SK-N-MC (cell line): ENCODE results near the gene CEP250.

Experiments used
- DNase-seq: peaks from one replicate; pipeline ENCODE4 v3.0.0-alpha.2; 2011; ENCODE audit warnings: low read depth, low spot score
- H3K27ac ChIP-seq: fragments of 200-600 bp; sonication (generic); 2 replicates; pipeline ENCODE4 v1.5.1; 2016; ENCODE audit warnings: mixed run types
- H3K36me3 ChIP-seq: fragments of 200-600 bp; sonication (generic); 2 replicates; pipeline ENCODE4 v1.6.1; 2017; ENCODE audit warnings: antibody characterized with exemption, low read length, mixed read lengths; ENCODE audit not compliant: insufficient read depth
- H3K4me3 ChIP-seq: fragments of 200-600 bp; sonication (generic); 2 replicates; pipeline ENCODE4 v1.5.1; 2016
- H3K9ac ChIP-seq: fragments of 200-600 bp; sonication (generic); 2 replicates; pipeline ENCODE4 v1.8.0; 2017; ENCODE audit warnings: mixed run types, mixed read lengths; ENCODE audit not compliant: insufficient read length
- H3K9me3 ChIP-seq: fragments of 200-600 bp; sonication (generic); 2 replicates; pipeline ENCODE4 v1.6.1; 2017; ENCODE audit warnings: low read depth, mild to moderate bottlenecking, antibody characterized with exemption, low read length, moderate library complexity, mixed read lengths
- EZH2 ChIP-seq: fragments of 200-600 bp; sonication (generic); IDR thresholded peaks from one replicate; pipeline ENCODE4 v1.6.1; 2017; ENCODE audit warnings: antibody characterized with exemption
- FOXP2 ChIP-seq: optimal IDR thresholded peaks from 2 replicates; pipeline ENCODE3; 2011; ENCODE audit warnings: mild to moderate bottlenecking, moderate library complexity; ENCODE audit not compliant: insufficient read depth; ENCODE audit errors: extremely low read length, control extremely low read depth
- POLR2AphosphoS5 ChIP-seq: IDR thresholded peaks from 2 replicates; pipeline ENCODE4 v1.6.1; 2012; ENCODE audit warnings: mild to moderate bottlenecking, low read depth, low read length, borderline replicate concordance

The CEP250 gene

GRCh38 chr20:35433337-35433736, 22.1 kb upstream of the CEP250 start:
- no peak for DNase-seq
- Histone ChIP-seq H3K9me3 (no peaks in the 10 kb centered on the region), H3K4me3 (no peak overlapping the region), H3K9ac (no peak overlapping the region), H3K27ac (no peak overlapping the region), H3K36me3 (no peaks in the 10 kb centered on the region)
- no peak for TF ChIP-seq EZH2
- TF ChIP-seq POLR2AphosphoS5: no peak
- TF ChIP-seq FOXP2: no peak

DNA sequence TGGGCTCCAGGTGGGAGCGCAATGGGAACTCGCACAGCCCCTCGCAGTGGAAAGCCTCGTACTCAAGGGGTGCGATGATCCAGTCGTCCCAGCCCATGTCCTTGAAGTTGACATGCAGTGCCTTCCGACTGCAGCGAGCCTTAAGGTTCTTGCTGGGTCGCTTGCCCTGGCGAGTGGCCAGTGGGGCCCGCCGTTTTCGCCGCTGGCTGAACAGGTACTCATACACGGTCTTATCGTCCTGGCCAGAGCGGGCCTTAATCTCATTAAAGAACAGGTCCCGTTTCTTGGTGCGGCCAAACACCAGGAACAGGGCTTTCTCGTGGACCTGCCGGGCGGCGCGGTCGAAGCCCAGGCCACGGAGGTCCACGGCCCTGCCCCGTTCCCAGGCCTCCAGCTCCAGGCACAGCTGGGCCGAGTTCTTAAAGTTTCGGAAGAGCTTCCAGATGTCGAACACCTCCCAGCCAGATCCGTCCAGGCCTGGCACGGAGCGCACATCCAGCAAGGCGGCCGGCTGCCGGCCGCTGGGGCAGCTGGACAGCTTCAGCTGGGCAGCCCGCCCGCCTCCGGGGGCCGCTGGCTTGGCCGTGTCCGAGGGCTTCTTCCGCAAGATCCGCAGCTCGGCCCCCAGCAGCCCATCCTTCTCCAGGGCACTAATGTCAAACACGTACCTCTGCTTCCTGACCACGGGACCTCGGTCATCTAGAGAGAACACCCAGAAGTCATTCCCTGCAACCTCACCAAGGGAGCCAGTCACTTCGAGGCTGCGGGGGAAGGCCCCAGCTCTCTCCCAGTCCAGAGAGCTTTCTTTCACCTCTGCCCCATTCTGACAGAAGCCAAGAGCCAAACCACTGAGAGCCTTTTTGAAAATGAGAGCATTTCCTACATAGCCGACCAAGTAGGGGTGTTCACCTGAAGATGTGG, 21.1 kb upstream of the CEP250 start:
- Histone ChIP-seq H3K27ac (no peak overlapping the region), H3K4me3 (no peak overlapping the region), H3K9me3 (no peaks in the 10 kb centered on the region), H3K9ac (no peak overlapping the region), H3K36me3 (no peaks in the 10 kb centered on the region)
- TF ChIP-seq EZH2: no peak
- TF ChIP-seq POLR2AphosphoS5: no peak
- no peak for TF ChIP-seq FOXP2
- no peak for DNase-seq

- Histone ChIP-seq H3K9me3 (no peaks in the 10 kb centered on the region), H3K36me3 (no peaks in the 10 kb centered on the region), H3K9ac (no peak overlapping the region), H3K4me3 (no peak overlapping the region), H3K27ac (no peak overlapping the region)
- TF ChIP-seq FOXP2 (no peak), EZH2 (no peak), POLR2AphosphoS5 (no peak)
- no peak for DNase-seq
These were observed 19.2 kb upstream of the CEP250 start for GRCh38 chr20:35436177-35436573.

- TF ChIP-seq EZH2 (no peak), POLR2AphosphoS5 (no peak), FOXP2 (no peak)
- no peaks in the 10 kb centered on the region for H3K36me3 ChIP-seq
- H3K9me3 ChIP-seq: no peaks in the 10 kb centered on the region
- H3K9ac ChIP-seq: no peak overlapping the region
- no peak overlapping the region for H3K27ac ChIP-seq
- no peak for DNase-seq
- no peak overlapping the region for H3K4me3 ChIP-seq
These were observed 17.8 kb upstream of the CEP250 start for GRCh38 chr20:35437599-35437998.

DNA sequence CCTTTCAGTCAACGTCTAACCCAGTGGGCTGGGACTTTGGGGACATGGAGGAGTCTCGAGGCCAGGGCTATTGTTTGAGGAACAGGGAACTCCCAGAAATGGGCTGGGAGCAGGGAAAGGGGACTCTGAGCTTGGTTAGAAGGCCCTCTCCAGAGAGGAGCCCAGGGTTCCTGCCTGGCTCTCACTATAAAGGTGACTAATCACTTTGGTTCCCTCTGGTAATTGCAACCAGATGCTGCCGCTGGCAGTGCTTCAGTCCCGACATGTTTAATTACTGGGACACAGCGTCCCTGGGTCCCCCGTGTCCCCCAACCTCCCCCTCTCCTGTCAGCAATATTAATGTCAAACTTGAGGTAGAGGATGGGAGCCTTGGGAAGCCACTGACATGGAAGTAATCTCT, 12.4 kb upstream of the CEP250 start:
- Histone ChIP-seq H3K36me3 (no peaks in the 10 kb centered on the region), H3K9ac (peak overlapping the region; percentile 55), H3K27ac (peak overlapping the region; percentile 89), H3K9me3 (no peaks in the 10 kb centered on the region), H3K4me3 (peak overlapping the region; percentile 40; the same call in 1 of the 2 replicates)
- DNase-seq: no peak
- TF ChIP-seq EZH2 (no peak), FOXP2 (no peak)

- TF ChIP-seq FOXP2: no peak
- TF ChIP-seq EZH2: no peak
- no peak for TF ChIP-seq POLR2AphosphoS5
- Histone ChIP-seq H3K9ac (no peak overlapping the region), H3K4me3 (no peak overlapping the region), H3K36me3 (no peaks in the 10 kb centered on the region), H3K9me3 (no peaks in the 10 kb centered on the region), H3K27ac (no peak overlapping the region)
- DNase-seq: no peak
These were observed 11.2 kb upstream of the CEP250 start for GRCh38 chr20:35444226-35444625.

DNA sequence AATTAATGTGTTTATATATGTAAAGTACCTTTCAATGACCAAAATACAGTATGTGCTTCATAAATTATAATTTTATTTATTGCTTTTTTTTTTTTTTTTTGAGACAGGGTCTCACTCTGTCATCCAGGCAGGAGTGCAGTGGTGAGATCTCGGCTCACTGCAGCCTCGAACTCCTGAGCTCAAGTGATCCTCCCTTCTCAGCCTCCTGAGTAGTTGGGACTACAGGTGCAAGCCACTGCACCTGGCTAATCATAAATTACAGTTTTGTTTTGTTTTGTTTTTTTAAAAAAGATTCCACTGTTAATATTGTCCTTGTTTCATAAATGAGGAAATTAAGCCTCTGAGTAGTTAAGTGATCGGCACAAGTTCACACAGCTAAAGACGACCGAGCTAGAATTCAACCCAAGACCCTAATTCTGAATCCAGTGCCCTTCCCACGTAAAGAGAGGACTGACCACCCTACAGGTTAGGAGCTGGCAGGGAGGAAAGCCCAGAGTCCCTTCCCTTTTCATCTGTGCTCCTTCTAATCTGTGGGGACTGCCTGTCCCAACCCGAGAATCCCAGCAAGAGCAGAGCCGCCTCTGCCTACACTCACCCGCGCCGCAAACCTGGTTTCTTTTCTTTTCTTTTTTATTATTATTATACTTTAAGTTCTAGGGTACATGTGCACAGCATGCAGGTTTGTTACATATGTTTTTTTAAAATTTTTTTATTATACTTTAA, 8.9 kb upstream of the CEP250 start:
- Histone ChIP-seq H3K9me3 (no peaks in the 10 kb centered on the region), H3K27ac (no peak overlapping the region), H3K9ac (no peak overlapping the region), H3K4me3 (no peak overlapping the region), H3K36me3 (no peaks in the 10 kb centered on the region)
- TF ChIP-seq EZH2 (no peak), POLR2AphosphoS5 (no peak), FOXP2 (no peak)
- no peak for DNase-seq

DNA sequence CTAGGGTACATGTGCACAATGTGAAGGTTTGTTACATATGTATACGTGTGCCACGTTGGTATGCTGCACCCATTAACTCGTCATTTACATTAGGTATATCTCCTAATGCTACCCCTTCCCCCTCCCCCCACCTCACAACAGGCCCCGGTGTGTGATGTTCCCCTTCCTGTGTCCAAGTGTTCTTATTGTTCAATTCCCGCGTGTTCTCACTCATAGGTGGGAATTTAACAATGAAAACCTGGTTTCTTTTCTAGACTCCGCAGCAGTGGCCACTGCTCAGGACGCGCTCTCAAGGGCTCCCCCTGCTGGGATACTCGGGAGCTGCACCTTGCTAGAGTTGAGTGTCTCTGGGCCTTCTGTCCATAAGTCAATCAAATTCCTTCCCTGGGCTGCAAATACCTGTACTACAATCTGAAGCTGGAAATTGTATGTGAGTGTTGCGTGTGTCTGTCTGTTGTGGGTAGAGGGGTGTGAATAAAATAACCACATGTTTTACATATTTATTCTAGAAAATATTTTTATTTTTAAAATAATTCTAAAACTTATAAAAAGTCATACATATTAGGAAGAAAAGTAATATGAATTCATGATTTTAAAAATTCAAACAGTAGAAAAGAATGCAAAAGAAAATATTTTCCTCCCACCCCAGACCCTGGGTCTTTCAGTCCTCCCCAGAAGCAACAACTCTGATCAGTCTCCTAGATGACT, 8.2 kb upstream of the CEP250 start:
- Histone ChIP-seq H3K4me3 (peak overlapping the region; percentile 68), H3K9ac (no peak overlapping the region), H3K27ac (no peak overlapping the region), H3K9me3 (no peaks in the 10 kb centered on the region), H3K36me3 (no peaks in the 10 kb centered on the region)
- no peak for DNase-seq
- no peak for TF ChIP-seq POLR2AphosphoS5
